GM15510 (cell line): ENCODE measurements around the gene IGF2BP3.

Experiments used
- POLR2A ChIP-seq: IDR thresholded peaks from 3 replicates; pipeline ENCODE4 v1.6.1; 2011; ENCODE audit warnings: borderline replicate concordance; ENCODE audit not compliant: insufficient read length; ENCODE audit errors: extremely low read depth

IGF2BP3 gene

DNA sequence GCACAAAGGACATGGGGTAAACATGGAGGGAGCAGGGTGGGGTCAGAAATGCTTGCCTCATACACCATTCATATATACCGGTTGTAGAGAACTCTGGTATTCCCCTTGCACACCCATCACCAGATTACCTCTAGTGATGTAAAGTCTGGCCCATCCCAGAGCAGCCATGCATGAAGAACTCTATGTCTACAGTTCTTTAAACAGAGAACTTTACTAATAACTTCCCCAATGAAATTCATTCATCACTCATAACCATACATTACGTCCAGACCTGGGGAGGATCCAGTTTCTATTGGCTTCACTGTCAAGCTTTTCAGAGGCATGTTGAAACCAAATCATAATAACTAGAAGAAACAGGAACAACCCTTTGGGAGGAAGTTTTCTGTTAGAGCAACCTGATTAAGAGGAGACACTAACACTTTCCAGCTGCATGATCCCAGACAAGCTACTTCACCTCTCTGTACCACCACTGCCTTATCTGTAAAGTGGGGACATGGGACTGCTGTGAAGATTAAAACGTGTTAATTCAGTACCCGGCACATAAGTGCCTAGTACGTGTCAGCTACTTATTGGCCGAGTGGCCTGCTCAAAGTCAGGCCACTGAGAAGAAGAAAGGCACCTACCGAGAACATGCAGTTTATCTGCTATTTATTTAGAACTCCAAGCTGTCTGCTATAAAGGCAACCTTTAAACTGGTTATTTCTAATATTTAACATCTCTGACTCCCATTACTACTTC is 59.7 kb downstream of the IGF2BP3 start:
- no peak for TF ChIP-seq POLR2A

- no peak for TF ChIP-seq POLR2A
Measured at GRCh38 chr7:23405240-23405618, 65.1 kb downstream of the IGF2BP3 start.

GRCh38 chr7:23404546-23405239 is 65.6 kb downstream of the IGF2BP3 start:
- no peak for TF ChIP-seq POLR2A

DNA sequence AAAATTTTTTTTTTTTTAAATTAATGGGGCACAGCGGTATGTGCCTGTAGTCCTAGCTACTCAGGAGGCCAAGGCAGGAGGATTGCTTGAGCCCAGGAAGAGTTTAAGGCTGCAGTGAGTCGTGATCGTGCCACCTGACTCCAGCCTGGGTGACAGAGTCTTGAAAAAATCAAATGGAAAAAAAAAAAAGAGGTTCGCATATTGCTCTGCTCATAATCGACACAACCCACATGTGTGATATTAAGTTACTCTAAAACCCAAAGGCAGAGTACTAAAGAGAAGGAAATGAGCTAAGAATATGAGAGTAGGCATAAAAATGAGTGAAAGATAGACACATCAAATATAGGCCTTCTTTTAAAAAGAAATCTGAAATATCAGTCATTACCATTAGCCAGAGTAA is 66.3 kb downstream of the IGF2BP3 start:
- TF ChIP-seq POLR2A = no peak

- TF ChIP-seq POLR2A = no peak
Measured at GRCh38 chr7:23397241-23397640, 73.0 kb downstream of the IGF2BP3 start.

- no peak for TF ChIP-seq POLR2A
Measured at GRCh38 chr7:23396222-23397015, 73.9 kb downstream of the IGF2BP3 start.

GRCh38 chr7:23394488-23395171 is 75.7 kb downstream of the IGF2BP3 start:
- TF ChIP-seq POLR2A = no peak

- TF ChIP-seq POLR2A = no peak
Measured at GRCh38 chr7:23393636-23394035, 76.7 kb downstream of the IGF2BP3 start.

DNA sequence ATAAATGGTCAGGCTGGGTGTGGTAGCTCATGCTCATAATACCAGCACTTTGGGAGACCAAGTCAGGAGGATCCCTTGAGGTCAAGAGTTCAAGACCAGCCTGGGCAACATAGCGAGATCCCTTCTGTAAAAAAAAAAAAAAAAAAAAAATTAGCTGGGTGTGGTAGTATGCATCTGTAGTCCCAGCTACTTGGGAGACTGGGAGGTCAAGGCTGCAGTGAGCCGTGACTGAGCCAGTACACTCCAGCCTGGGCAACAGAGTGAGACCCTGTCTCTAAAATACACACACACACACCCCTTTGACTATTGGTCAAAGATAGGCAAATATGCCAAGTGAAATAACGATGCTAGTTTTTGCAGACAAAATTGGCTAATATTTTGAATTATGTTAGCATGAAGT is 80.6 kb downstream of the IGF2BP3 start:
- TF ChIP-seq POLR2A = no peak

GRCh38 chr7:23387583-23387982 is 82.7 kb downstream of the IGF2BP3 start:
- no peak for TF ChIP-seq POLR2A

DNA sequence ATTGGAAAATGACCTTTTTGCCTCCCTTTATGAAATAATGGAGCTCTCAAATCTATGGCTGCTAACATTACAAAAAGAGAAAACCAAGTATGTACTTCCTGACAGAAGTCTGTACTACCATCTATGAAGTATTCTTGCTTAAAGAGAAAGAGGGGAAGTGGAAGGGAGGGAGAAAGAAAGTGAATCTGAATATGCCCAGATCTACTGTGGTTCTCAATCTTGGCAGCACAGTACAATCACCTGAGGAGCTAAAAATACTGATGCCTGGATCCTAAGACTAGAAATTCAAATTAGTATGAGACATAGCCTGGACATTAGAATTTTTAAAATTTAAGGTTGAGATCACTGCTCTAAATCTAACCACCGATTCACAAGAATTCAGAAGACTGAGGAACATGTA is 85.2 kb downstream of the IGF2BP3 start:
- no peak for TF ChIP-seq POLR2A

DNA sequence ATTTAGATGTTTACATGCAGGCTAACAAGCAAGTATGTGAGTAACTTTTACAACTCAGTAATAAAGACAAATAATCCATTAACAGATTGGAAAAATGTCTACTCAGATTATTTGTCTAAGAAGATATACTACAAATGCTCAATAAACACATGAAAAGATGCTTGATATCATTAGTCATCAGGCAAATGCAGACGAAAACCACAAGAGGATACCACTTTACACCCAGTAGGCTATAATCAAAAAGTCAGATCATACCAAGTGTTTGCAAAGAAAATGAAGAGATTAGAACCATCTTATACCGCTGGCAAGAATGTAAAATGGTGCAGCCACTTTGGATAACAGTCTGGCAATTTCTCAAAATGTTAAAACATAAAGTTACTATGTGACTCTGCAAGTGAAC is 87.1 kb downstream of the IGF2BP3 start:
- no peak for TF ChIP-seq POLR2A

DNA sequence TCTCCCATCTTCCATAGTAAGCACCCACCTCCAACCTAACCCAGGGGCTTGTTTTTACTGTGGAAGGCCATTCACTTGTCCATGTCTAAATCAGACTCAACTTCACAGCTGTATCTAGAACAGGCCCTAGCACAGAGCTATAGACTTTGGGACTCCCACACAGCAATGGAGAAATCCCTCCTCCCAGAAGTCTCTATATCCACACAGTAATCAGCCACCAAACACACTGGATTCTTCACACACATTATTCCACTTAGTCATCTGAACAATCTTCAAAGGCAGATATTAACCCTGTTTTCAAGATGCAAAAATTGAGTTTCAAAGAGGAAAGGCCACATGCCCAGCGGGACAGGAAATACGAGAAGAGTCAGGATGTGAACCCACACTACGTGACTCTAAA is 89.3 kb downstream of the IGF2BP3 start:
- TF ChIP-seq POLR2A = no peak

DNA sequence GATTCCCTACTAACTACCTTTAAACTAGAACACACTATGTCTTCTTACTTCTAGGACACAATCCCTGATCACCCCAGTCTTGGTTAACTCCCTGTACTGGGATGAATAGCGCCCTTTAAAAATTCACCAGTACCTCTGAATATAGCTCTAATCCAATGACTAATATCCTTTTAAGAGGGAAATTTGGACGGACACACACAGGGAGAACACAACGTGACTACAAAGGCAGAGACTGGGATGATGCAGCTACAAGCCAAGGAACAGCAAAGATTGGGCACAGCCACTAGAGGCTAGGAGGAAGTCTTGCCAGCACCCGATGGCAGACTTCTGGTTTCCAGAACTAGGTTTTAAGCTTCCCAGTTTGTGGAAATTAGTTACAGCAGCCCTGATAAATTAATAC is 89.7 kb downstream of the IGF2BP3 start:
- TF ChIP-seq POLR2A = no peak

- no peak for TF ChIP-seq POLR2A
Measured at GRCh38 chr7:23378996-23379395, 91.3 kb downstream of the IGF2BP3 start.
